ENCODE results near the gene LPP.

LPP gene

DNA sequence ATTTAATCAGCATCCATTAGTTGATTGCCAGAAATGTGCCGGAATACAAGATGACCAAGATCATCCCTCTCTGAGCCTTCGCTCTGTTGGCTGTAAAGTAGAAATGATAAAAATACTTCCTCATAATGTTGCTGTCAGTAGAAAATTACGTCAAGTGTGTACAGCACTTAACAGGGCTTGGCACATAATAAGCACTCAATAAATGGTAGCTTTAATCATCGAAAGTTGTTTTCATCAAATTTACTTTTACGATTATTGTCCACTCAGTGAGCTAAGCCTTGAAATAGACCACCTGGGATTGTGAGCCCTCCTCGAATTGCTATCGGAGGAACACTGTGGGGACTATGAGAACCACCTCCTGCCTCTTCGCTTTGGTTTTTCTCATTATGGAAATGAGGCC, 716.5 kb downstream of the LPP start:
- CTCF ChIA-PET: no interaction called here
- no peak for TF ChIP-seq SUZ12 (IDR thresholded peaks at IDR 0.05)
- TF ChIP-seq CTBP1 (IDR thresholded peaks at IDR 0.05; ENCODE audit: borderline replicate concordance): no peak
- TF ChIP-seq NFRKB (IDR thresholded peaks at IDR 0.05): no peak
- no peak for TF ChIP-seq HDGF (IDR thresholded peaks at IDR 0.05; ENCODE audit: borderline replicate concordance)
- TF ChIP-seq TARDBP (IDR thresholded peaks at IDR 0.05): no peak
- no peak for TF ChIP-seq BHLHE40 (IDR thresholded peaks at IDR 0.05; ENCODE audit: borderline replicate concordance)
- TF ChIP-seq SP1 (IDR thresholded peaks at IDR 0.05): no peak
- TF ChIP-seq FOXK2 (IDR thresholded peaks at IDR 0.05): no peak
- no peak for TF ChIP-seq ZNF384 (IDR thresholded peaks at IDR 0.05)
- no peak for TF ChIP-seq LEF1 (IDR thresholded peaks at IDR 0.05; ENCODE audit: borderline replicate concordance)
- no peak for TF ChIP-seq ELF4 (IDR thresholded peaks at IDR 0.05)
- TF ChIP-seq FOXA1 (IDR thresholded peaks at IDR 0.05): no peak
- TF ChIP-seq L3MBTL2 (conservative IDR thresholded peaks at IDR 0.05): no peak
- no peak for TF ChIP-seq FOXM1 (IDR thresholded peaks at IDR 0.05; ENCODE audit: borderline replicate concordance)
- POLR2A ChIA-PET: no interaction called here
- no peak for DNase-seq (ENCODE audit: extremely low spot score)

DNA sequence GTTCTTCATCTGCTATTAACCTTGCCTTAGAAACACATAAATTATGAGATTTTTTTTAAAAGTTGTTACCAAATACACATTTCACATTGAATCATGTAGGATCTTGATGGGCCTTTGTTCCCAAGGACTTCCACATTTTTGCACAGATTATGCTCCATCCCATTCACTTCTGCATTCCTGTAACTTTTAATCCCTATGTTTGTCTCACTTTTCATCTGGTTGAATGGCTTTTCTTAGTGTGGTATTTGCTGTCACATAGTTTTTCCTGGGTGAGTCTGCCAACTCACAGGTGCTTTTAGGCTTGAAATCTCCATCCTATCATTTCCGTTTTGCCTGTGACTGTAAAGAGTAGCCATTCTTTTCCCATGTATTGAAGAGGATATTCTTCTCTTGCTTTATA, 720.6 kb downstream of the LPP start:
- DNase-seq (ENCODE audit: extremely low spot score): no peak
- TF ChIP-seq FOXK2 (IDR thresholded peaks at IDR 0.05) (no peak), TARDBP (IDR thresholded peaks at IDR 0.05) (no peak), HDGF (IDR thresholded peaks at IDR 0.05; ENCODE audit: borderline replicate concordance) (no peak), SP1 (IDR thresholded peaks at IDR 0.05) (no peak), L3MBTL2 (conservative IDR thresholded peaks at IDR 0.05) (no peak), ELF4 (IDR thresholded peaks at IDR 0.05) (no peak), LEF1 (IDR thresholded peaks at IDR 0.05; ENCODE audit: borderline replicate concordance) (no peak), ZNF384 (IDR thresholded peaks at IDR 0.05) (no peak), CTBP1 (IDR thresholded peaks at IDR 0.05; ENCODE audit: borderline replicate concordance) (no peak), FOXM1 (IDR thresholded peaks at IDR 0.05; ENCODE audit: borderline replicate concordance) (no peak), NFRKB (IDR thresholded peaks at IDR 0.05) (no peak), SUZ12 (IDR thresholded peaks at IDR 0.05) (no peak), FOXA1 (IDR thresholded peaks at IDR 0.05) (no peak), BHLHE40 (IDR thresholded peaks at IDR 0.05; ENCODE audit: borderline replicate concordance) (no peak), ARNT (IDR thresholded peaks at IDR 0.05) (no peak)
- TF ChIP-seq, protein P1, sequence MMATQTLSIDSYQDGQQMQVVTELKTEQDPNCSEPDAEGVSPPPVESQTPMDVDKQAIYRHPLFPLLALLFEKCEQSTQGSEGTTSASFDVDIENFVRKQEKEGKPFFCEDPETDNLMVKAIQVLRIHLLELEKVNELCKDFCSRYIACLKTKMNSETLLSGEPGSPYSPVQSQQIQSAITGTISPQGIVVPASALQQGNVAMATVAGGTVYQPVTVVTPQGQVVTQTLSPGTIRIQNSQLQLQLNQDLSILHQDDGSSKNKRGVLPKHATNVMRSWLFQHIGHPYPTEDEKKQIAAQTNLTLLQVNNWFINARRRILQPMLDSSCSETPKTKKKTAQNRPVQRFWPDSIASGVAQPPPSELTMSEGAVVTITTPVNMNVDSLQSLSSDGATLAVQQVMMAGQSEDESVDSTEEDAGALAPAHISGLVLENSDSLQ (IDR thresholded peaks at IDR 0.05): no peak
- ChIA-PET POLR2A (no interaction called here), CTCF (no interaction called here)

DNA sequence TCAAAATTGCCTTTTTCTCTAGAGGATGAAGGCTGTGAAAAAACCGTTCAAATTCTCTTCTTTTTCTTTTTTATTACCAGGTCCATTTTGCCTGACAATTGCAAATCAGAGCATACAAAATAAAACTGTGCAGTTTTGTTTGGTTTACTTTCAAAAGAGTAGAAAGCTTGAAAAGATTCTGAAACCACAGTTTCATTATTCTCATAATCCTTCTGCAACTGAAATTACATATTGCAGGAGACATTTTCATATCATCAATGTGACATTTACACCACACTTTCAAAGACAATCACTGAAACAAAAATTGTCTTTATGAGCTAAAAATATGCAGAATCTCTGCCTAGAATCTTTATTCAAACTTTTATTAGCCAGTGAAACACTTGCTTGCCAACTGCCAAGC, 721.5 kb downstream of the LPP start:
- POLR2A ChIA-PET: no interaction called here
- CTCF ChIA-PET: no interaction called here

DNA sequence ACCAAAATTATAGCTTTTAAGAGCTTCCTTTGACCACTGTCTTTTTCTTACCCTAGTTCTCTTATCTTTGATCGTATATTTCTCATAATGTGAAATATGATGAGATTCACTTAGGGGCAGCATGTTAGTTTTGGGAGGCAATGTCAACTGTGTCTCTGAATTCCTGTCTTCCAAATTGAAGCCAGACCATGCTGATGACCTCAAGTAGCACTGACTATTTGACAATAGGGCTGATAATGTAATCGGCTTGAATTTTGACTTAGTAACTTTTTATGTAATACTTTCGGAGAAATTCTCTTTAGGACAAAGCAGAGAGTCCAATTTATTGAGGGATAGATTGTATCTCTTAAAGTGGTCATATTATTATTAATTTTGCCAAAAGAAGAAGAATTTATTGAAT, 722.4 kb downstream of the LPP start:
- ChIA-PET CTCF (no interaction called here), POLR2A (no interaction called here)
- TF ChIP-seq ELF4 (IDR thresholded peaks at IDR 0.05) (no peak), CTBP1 (IDR thresholded peaks at IDR 0.05; ENCODE audit: borderline replicate concordance) (no peak), FOXK2 (IDR thresholded peaks at IDR 0.05) (no peak), TARDBP (IDR thresholded peaks at IDR 0.05) (no peak), ZNF384 (IDR thresholded peaks at IDR 0.05) (no peak)
- TF ChIP-seq, protein P1 (IDR thresholded peaks at IDR 0.05): no peak
- DNase-seq (ENCODE audit: extremely low spot score): no peak

More for the DNA sequence above, 721.5 kb downstream of the LPP start:
- no peak for DNase-seq (ENCODE audit: extremely low spot score)
- TF ChIP-seq SUZ12 (IDR thresholded peaks at IDR 0.05) (no peak), FOXM1 (IDR thresholded peaks at IDR 0.05; ENCODE audit: borderline replicate concordance) (no peak), L3MBTL2 (conservative IDR thresholded peaks at IDR 0.05) (no peak), FOXK2 (IDR thresholded peaks at IDR 0.05) (no peak)

DNA sequence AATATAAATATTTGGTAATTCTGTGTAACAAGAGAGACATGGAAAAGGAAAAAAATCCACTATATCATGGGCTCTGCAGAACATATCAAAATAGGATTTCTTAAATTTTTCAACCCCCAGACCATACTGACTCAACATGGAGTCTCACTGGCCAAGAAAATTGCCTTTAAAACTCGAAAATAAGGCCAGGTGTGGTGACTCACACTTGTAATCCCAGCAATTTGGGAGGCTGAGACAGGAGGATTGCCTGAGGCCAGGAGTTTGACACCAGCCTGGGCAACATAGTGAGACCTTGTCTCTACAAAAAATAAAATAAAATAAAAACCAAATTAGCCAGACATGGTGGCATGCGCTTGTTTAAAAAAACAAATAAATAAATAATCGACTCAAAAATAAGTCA, 723.4 kb downstream of the LPP start:
- POLR2A ChIA-PET: no interaction called here
- TF ChIP-seq HDGF (IDR thresholded peaks at IDR 0.05; ENCODE audit: borderline replicate concordance) (no peak), SP1 (IDR thresholded peaks at IDR 0.05) (no peak), NFRKB (IDR thresholded peaks at IDR 0.05) (no peak), ELF4 (IDR thresholded peaks at IDR 0.05) (no peak)
- CTCF ChIA-PET: no interaction called here
- no peak for DNase-seq (ENCODE audit: extremely low spot score)

DNA sequence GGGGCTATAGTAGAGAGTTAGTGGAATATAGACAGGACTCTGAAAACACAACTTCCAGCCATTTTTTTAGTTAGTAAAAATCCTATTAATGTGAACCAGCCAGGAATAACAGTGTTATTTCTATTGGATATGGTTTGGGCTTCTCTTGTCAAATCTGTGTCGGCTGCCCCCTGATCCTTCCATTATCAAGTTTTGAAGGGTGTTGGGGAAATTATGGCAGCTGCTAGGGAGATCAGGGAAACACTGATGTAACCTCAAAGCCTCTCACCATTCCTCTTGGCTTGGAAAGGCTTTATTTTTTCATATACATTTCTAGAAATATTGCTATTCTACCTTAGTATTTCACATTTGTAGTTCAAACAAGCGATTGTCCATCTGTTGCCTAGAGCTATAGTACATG, 724.1 kb downstream of the LPP start:
- POLR2A ChIA-PET: no interaction called here
- TF ChIP-seq SP1 (IDR thresholded peaks at IDR 0.05) (no peak), ZNF384 (IDR thresholded peaks at IDR 0.05) (no peak), CTBP1 (IDR thresholded peaks at IDR 0.05; ENCODE audit: borderline replicate concordance) (no peak), L3MBTL2 (conservative IDR thresholded peaks at IDR 0.05) (no peak), SUZ12 (IDR thresholded peaks at IDR 0.05) (no peak), FOXA1 (IDR thresholded peaks at IDR 0.05) (no peak), HDGF (IDR thresholded peaks at IDR 0.05; ENCODE audit: borderline replicate concordance) (no peak), BHLHE40 (IDR thresholded peaks at IDR 0.05; ENCODE audit: borderline replicate concordance) (no peak), LEF1 (IDR thresholded peaks at IDR 0.05; ENCODE audit: borderline replicate concordance) (no peak), FOXM1 (IDR thresholded peaks at IDR 0.05; ENCODE audit: borderline replicate concordance) (no peak), NFRKB (IDR thresholded peaks at IDR 0.05) (no peak), ELF4 (IDR thresholded peaks at IDR 0.05) (no peak), ARNT (IDR thresholded peaks at IDR 0.05) (no peak), TARDBP (IDR thresholded peaks at IDR 0.05) (no peak), FOXK2 (IDR thresholded peaks at IDR 0.05) (no peak)
- TF ChIP-seq, protein P1 (IDR thresholded peaks at IDR 0.05): no peak
- CTCF ChIA-PET: no interaction called here
- no peak for DNase-seq (ENCODE audit: extremely low spot score)
